Measurements from ENCODE around the gene ADAMTSL2.
"Not testable (repeated sequence)": the region's sequence is repeated elsewhere in the genome, so short reads cannot be mapped to it uniquely, and the experiment has no call there.

ADAMTSL2 gene

GRCh38 chr9:133558191-133559126 lies 24.0 kb downstream of the ADAMTSL2 start:
- peak; percentile 11 for DNase-seq (ENCODE audit: low read depth)

GRCh38 chr9:133560311-133560710 lies 25.8 kb downstream of the ADAMTSL2 start:
- no peak for DNase-seq (ENCODE audit: low read depth)

DNA sequence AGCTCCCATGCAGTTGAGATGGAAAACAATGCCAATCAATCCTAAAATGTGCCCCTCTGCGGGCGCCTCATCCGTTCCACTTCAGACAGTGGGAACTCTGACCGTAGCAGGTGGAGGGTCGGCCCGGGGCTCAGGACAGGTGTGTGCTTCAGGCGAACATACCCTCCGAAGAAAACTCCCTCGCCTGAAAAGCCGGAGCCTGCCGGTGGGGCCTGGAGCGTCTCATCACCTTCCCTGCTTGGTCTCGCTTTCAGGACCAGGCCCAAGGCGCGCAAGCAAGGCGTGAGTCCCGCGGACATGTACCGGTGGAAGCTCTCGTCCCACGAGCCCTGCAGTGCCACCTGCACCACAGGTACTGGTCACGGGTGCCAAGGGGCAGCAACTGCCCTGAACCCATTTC lies 26.4 kb downstream of the ADAMTSL2 start:
- no peak for DNase-seq (ENCODE audit: low read depth)

GRCh38 chr9:133561976-133562554 lies 27.6 kb downstream of the ADAMTSL2 start:
- DNase-seq (ENCODE audit: low read depth), result no peak

DNA sequence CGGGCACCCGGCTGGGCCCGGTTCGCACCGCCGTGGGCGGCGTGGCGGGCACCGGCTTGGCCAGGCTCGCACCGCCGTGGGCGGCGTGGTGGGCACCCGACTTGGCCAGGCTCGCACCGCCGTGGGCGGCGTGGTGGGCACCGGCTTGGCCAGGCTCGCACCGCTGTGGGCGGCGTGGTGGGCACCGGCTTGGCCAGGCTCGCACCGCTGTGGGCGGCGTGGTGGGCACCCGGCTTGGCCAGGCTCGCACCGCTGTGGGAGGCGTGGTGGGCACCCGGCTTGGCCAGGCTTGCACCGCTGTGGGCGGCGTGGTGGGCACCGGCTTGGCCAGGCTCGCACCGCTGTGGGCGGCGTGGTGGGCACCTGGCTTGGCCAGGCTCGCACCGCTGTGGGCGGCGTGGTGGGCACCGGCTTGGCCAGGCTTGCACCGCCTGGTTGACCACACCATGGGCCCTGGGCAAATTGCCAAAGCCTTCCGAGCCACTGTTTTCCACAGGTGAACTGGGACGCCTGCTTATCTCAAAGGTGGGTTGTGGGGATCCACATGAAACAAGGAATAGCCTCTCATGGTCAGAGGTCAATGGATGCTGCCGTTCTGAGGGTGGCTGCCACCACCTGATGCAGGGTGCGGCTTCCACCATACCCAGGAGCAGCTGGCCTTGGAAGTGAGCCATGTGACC lies 28.2 kb downstream of the ADAMTSL2 start:
- no peak for DNase-seq (ENCODE audit: low read depth)

GRCh38 chr9:133563291-133563796 lies 28.8 kb downstream of the ADAMTSL2 start:
- no peak for DNase-seq (ENCODE audit: low read depth)

GRCh38 chr9:133563814-133564213 lies 29.3 kb downstream of the ADAMTSL2 start:
- DNase-seq (ENCODE audit: low read depth), result not testable (repeated sequence)

- DNase-seq (ENCODE audit: low read depth), result no peak
Observed at GRCh38 chr9:133564451-133565116, 30.1 kb downstream of the ADAMTSL2 start.

DNA sequence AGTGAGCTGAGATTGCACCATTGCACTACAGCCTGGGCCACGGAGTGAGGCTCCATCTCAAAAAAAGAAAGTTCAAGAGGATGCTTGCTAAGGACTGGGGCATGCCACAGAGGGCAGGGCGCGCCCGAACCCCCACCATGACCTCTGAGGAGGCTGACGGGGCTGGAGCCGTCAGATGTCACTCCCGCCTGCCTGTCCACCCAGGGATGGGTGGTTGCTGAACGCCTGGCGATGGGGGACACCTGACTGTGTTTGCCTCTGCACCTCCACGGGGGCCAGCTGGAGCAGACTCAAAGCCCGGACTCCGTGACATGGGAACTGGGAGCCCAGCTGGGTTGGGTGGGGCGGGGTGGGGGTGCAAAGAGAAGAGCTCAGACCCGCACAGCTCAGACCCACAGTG lies 31.9 kb downstream of the ADAMTSL2 start:
- DNase-seq (ENCODE audit: low read depth), result no peak

DNA sequence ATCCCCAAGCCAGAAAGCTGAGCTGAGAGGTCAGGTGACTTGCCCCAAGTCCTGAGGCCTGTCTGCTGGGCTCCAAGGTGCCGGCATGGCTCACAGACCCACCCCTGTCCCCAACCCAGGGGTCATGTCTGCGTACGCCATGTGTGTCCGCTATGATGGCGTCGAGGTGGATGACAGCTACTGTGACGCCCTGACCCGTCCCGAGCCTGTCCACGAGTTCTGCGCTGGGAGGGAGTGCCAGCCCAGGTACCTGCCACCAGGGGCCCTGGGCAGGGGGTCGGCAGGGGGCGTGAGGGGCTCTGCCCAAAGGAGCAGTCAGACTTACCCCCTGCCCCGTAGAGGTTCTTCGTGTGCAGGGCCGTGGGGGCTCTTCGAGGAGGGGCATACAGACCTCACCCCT lies 32.3 kb downstream of the ADAMTSL2 start:
- no peak for DNase-seq (ENCODE audit: low read depth)

GRCh38 chr9:133568186-133568585 lies 33.7 kb downstream of the ADAMTSL2 start:
- no peak for DNase-seq (ENCODE audit: low read depth)

DNA sequence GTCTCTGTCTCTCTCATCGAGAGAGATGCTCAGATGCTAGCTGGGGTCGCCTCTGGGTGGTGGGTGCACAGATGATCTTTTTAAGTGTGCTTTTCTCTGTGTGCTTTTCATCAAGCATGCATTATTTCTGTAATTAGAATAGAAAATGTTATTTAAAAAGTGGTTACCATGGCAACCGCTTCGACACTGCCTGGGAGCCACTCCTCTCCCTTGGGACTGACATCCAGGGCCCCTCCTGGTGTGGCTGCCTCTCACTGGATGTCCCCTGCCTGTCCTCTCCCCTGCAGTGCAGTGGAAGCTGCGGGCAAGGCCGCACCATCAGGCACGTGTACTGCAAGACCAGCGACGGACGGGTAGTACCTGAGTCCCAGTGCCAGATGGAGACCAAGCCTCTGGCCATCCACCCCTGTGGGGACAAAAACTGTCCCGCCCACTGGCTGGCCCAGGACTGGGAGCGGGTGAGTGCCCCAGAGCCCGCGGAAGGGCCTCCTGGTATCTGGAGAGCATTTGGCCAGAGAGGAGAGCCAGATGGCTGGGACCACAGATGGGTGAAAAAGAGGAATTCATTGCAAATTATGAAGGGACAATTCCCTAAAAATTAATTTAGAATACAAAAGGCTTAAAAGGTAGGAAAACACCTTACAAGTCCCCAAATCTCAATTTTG lies 34.7 kb downstream of the ADAMTSL2 start:
- no peak for DNase-seq (ENCODE audit: low read depth)

- DNase-seq (ENCODE audit: low read depth), result no peak
Observed at GRCh38 chr9:133569891-133570690, 35.6 kb downstream of the ADAMTSL2 start.

- DNase-seq (ENCODE audit: low read depth), result no peak
Observed at GRCh38 chr9:133570691-133571080, 36.2 kb downstream of the ADAMTSL2 start.

- DNase-seq (ENCODE audit: low read depth), result no peak
Observed at GRCh38 chr9:133571391-133571890, 36.9 kb downstream of the ADAMTSL2 start.

DNA sequence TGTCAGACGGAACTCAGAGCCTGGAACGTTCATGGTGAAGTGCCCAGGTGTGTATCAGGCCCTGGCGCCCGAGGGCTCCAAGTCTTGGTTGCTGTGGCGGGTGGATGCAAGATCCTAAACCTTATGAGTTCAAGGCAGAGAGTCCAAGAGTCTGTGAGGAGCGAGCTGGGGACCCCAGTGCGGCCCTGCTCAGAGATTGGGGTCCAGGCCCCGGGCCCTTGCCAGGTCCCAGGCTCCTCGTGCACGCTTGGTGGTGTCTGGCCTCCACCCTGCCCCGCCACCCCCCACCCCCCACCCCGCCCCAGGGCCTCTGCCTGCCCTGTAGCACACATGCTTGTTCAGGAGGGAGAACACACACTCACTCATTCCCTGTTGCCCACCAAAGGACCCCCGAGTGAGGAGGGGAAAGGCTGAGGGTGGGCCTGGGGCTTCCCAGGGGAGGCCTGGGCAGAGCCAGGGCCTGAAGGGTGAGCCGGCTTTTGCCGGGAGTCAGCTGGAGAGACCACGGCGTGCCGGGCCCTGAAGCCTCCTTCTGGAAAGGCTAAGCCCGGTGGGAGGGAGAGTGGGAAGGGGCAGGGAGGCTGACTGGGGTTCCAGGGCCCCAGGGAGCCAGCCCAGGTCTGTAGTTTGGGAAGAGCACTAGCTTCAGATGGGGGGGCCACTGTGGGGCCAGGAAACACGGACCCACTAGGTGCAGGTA lies 37.5 kb downstream of the ADAMTSL2 start:
- DNase-seq (ENCODE audit: low read depth), result no peak

GRCh38 chr9:133572821-133573361 lies 38.4 kb downstream of the ADAMTSL2 start:
- no peak for DNase-seq (ENCODE audit: low read depth)

- no peak for DNase-seq (ENCODE audit: low read depth)
Observed at GRCh38 chr9:133573791-133574515, 39.4 kb downstream of the ADAMTSL2 start.

DNA sequence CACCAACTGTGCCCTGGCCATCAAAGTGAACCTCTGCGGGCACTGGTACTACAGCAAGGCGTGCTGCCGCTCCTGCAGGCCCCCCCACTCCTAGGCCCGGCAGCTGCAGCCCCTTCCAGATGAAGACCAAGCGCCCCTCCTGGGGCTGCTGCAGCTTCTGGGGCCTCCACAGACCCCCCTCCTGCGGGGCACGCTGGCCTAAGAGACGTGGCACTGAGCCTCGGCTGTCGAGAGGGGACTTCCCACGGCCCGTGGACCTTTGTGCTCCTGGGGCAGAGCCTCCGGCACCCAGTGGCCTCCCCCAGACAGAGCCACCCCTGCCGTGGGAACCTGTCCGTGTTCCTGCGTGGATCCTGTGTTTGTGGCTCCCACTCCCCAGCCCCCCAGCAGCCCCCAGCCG lies 40.3 kb downstream of the ADAMTSL2 start:
- DNase-seq (ENCODE audit: low read depth), result no peak
